ENCODE results near the gene SNED1. TPM values are rescaled to one million over a fixed set of nuclear protein-coding genes. Genes with fewer than 3 reads are reported as not detected.

The SNED1 gene
- polyA plus RNA-seq, 1 donor (not counting 4 experiments of a cell fraction or from before 2014, with no cell fraction given), result 0.12 TPM

- Histone ChIP-seq H3K9ac (ENCODE audit: control insufficient read depth, extremely low read depth, insufficient read depth, low read length) (no peak overlapping the region), H3K27ac (ENCODE audit: control insufficient read depth, insufficient read depth, low read length) (no peak overlapping the region), H3K9me1 (ENCODE audit: control insufficient read depth, extremely low read depth, insufficient read depth, low read length) (no peaks in the 10 kb centered on the region), H3K4me1 (ENCODE audit: control insufficient read depth, extremely low read depth, insufficient read depth, low read length) (no peaks in the 10 kb centered on the region), H3K4me2 (ENCODE audit: control insufficient read depth, extremely low read depth, insufficient read depth, low read depth, low read length) (no peak overlapping the region), H3K4me3 (ENCODE audit: control insufficient read depth in 2 of 3, extremely low read depth in 1 of 3, insufficient read depth in 2 of 3, low read depth in 1 of 3, low read length in 3 of 3) (no peak overlapping the region), H3K9me3 (ENCODE audit: control insufficient read depth, low read depth, low read length) (no peaks in the 10 kb centered on the region), H3K79me2 (ENCODE audit: control insufficient read depth, insufficient read depth, low read length) (no peaks in the 10 kb centered on the region), H4K20me1 (ENCODE audit: control insufficient read depth, extremely low read depth, insufficient read depth, low read length) (no peaks in the 10 kb centered on the region), H3K27me3 (ENCODE audit: control insufficient read depth, extremely low read depth, insufficient read depth, low read length) (peaks cover 8% of the 10 kb centered on the region), H3K36me3 (ENCODE audit: control insufficient read depth in 2 of 2, extremely low read depth in 1 of 2, insufficient read depth in 2 of 2, low read length in 2 of 2) (no peaks in the 10 kb centered on the region), H2AFZ (ENCODE audit: control insufficient read depth, low read length) (no peak overlapping the region)
- no peak for TF ChIP-seq EZH2 (IDR thresholded peaks at IDR 0.05; ENCODE audit: low read length)
- FAIRE-seq (no peak), DNase-seq (ENCODE audit: low read depth, low spot score) (no peak)
- dilution Hi-C loops (cut with MboI; ENCODE audit: extremely low pct_ligation_motif_present, low sequenced_read_pairs), result no loop called here
Measured at GRCh38 chr2:240961910-240962299, 36.5 kb upstream of the SNED1 start.

DNA sequence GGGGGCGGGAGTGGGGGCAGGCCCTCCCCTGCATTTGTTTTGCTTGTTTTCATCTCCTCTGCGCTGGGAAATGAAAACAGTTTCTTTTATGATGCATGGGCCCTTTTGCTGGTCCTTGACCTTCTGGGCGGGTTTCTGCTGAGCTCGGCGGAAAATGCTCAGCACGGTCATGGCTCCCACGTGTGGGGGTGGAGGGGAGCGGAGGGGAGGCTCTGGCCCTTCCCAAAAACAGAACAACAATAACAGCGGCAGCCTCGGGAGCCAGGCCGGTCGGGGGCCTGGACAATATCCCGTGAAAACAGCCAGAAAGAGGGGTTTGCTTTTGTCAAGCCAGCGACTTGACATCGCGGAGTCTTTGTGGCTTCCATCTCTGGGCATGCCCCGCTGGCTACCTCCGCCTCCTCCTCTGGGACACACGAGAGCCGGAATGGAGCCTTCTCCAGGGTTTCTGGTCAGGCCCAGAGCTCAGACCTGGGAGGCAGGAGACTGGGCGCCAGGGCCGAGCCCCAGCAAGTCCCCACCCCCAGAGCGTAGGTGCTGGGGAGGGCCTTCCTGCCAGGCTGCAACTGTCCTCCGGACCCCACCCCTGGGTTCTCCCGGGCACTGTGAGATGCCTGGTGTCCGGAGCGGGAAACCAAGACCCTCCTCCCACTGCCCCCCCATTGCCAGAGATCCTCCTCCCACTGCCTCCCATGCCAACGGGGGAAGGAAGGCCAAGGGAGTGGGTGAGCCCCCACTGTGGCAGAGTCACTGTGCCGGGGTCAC lies 35.9 kb upstream of the SNED1 start:
- dilution Hi-C loops (cut with MboI; ENCODE audit: extremely low pct_ligation_motif_present, low sequenced_read_pairs), result no loop called here

More for the DNA sequence above, 35.9 kb upstream of the SNED1 start:
- FAIRE-seq (no peak), DNase-seq (ENCODE audit: low read depth, low spot score) (no peak)
- H3K4me3 ChIP-seq (ENCODE audit: control insufficient read depth in 2 of 3, extremely low read depth in 1 of 3, insufficient read depth in 2 of 3, low read depth in 1 of 3, low read length in 3 of 3), result no peak overlapping the region
- H3K9me3 ChIP-seq (ENCODE audit: control insufficient read depth, low read depth, low read length), result no peaks in the 10 kb centered on the region
- H3K27me3 ChIP-seq (ENCODE audit: control insufficient read depth, extremely low read depth, insufficient read depth, low read length), result peaks cover 2% of the 10 kb centered on the region
- H4K20me1 ChIP-seq (ENCODE audit: control insufficient read depth, extremely low read depth, insufficient read depth, low read length), result no peaks in the 10 kb centered on the region
- no peak overlapping the region for H3K9ac ChIP-seq (ENCODE audit: control insufficient read depth, extremely low read depth, insufficient read depth, low read length)
- H3K27ac ChIP-seq (ENCODE audit: control insufficient read depth, insufficient read depth, low read length), result no peak overlapping the region
- no peak overlapping the region for H3K4me2 ChIP-seq (ENCODE audit: control insufficient read depth, extremely low read depth, insufficient read depth, low read depth, low read length)
- H3K9me1 ChIP-seq (ENCODE audit: control insufficient read depth, extremely low read depth, insufficient read depth, low read length), result no peaks in the 10 kb centered on the region
- no peaks in the 10 kb centered on the region for H3K36me3 ChIP-seq (ENCODE audit: control insufficient read depth in 2 of 2, extremely low read depth in 1 of 2, insufficient read depth in 2 of 2, low read length in 2 of 2)
- H3K4me1 ChIP-seq (ENCODE audit: control insufficient read depth, extremely low read depth, insufficient read depth, low read length), result no peaks in the 10 kb centered on the region
- no peaks in the 10 kb centered on the region for H3K79me2 ChIP-seq (ENCODE audit: control insufficient read depth, insufficient read depth, low read length)
- TF ChIP-seq EZH2 (IDR thresholded peaks at IDR 0.05; ENCODE audit: low read length), result no peak
- no peak for TF ChIP-seq CTCF (optimal IDR thresholded peaks at IDR 0.05 in 1 of 3, IDR thresholded peaks at IDR 0.05 in 1 of 3, conservative IDR thresholded peaks at IDR 0.05 in 1 of 3; ENCODE audit: extremely low read depth in 1 of 3, insufficient read depth in 2 of 3, low read length in 3 of 3)
- no peak overlapping the region for H2AFZ ChIP-seq (ENCODE audit: control insufficient read depth, low read length)
